Measurements from ENCODE around the gene LIF.

DNA sequence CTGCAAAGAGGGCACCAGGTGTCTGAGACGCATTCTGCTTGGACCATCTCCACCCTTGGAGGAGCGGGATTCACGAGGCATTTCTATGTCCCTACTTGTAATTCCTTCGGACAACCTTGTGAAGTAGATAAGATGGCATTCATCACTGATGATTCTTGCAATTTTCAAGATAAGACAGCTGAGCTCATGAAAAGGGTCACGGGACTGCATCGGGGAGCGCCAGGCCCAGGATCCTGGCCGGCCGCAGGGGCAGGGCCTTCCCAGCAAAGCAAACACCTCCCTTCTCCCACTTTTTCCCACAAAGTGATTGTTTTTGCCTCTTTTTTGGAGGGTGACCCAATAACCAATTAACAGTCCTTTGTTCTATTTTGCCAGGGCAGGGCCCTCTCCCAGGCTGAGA, 8.4 kb downstream of the LIF start:
- no peak for TF ChIP-seq CTCF (IDR thresholded peaks at IDR 0.05; ENCODE audit: poor library complexity)
- TF ChIP-seq EZH2 (IDR thresholded peaks at IDR 0.05; ENCODE audit: borderline replicate concordance): no peak
- no peak for TF ChIP-seq EZH2phosphoT487 (IDR thresholded peaks at IDR 0.05; ENCODE audit: low read depth, severe bottlenecking, unreplicated experiment)
